Liver (tissue), 3 donors: Measurements from ENCODE around the gene LRRC53.

Experiments used
- GABPA ChIP-seq, 2 donors: IDR thresholded peaks in 1 of 2; conservative IDR thresholded peaks in 1 of 2; 2 replicates each; pipeline ENCODE4 v1.6.1; 2016; ENCODE audit warnings: antibody characterized with exemption in 2 of 2, mild to moderate bottlenecking in 1 of 2, moderate library complexity in 1 of 2
- RAD21 ChIP-seq, 2 donors: IDR thresholded peaks; 2 replicates each; pipeline ENCODE4 v1.6.1; 2016; ENCODE audit warnings: antibody characterized with exemption in 2 of 2, mild to moderate bottlenecking in 2 of 2
- SP1 ChIP-seq: IDR thresholded peaks from 2 replicates; pipeline ENCODE4 v1.6.1; 2018; ENCODE audit warnings: antibody characterized with exemption, mild to moderate bottlenecking
- TF ChIP-seq, protein P1 (sequence below): fragments of 150-350 bp; IDR thresholded peaks from 2 replicates; pipeline ENCODE4 v1.5.1; 2017; ENCODE audit warnings: improper control_type of control experiment, low read depth, low read length; ENCODE audit not compliant: missing input control
- TF ChIP-seq, protein P2 (sequence below): IDR thresholded peaks from 2 replicates; pipeline ENCODE4 v1.6.1; 2016; ENCODE audit warnings: antibody characterized with exemption
- TF ChIP-seq, protein P3 (sequence below): IDR thresholded peaks from 2 replicates; pipeline ENCODE4 v1.6.1; 2016; ENCODE audit warnings: antibody characterized with exemption
- TF ChIP-seq, protein P4 (sequence below): IDR thresholded peaks from 2 replicates; pipeline ENCODE4 v1.6.1; 2016; ENCODE audit warnings: antibody characterized with exemption, mild to moderate bottlenecking
- TF ChIP-seq, protein P5 (sequence below): IDR thresholded peaks from 2 replicates; pipeline ENCODE4 v1.6.1; 2016; ENCODE audit warnings: antibody characterized with exemption
- donor health status: healthy.
- donor health status: healthy.

DNA sequence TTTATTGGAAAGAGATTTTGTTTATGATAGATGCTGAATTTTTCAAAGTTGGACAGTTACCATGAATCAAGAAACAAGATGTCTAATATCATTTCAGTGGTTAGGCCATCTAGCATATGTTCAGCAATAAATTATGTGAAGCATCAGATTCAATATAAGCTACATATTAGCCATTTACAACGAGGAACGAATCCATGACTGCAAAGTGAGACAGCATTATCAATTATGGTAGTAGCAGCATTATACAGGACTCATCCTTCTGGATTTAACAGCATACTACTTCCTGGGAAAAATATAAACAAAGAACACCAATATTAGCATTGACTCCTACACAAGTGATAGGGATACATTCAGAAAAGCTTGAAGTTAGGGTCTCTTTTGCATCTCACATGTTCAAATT is 59.1 kb downstream of the LRRC53 start:
- no peak for TF ChIP-seq GABPA (IDR thresholded peaks at IDR 0.05 in 1 of 2, conservative IDR thresholded peaks at IDR 0.05 in 1 of 2)
- TF ChIP-seq, protein P1, sequence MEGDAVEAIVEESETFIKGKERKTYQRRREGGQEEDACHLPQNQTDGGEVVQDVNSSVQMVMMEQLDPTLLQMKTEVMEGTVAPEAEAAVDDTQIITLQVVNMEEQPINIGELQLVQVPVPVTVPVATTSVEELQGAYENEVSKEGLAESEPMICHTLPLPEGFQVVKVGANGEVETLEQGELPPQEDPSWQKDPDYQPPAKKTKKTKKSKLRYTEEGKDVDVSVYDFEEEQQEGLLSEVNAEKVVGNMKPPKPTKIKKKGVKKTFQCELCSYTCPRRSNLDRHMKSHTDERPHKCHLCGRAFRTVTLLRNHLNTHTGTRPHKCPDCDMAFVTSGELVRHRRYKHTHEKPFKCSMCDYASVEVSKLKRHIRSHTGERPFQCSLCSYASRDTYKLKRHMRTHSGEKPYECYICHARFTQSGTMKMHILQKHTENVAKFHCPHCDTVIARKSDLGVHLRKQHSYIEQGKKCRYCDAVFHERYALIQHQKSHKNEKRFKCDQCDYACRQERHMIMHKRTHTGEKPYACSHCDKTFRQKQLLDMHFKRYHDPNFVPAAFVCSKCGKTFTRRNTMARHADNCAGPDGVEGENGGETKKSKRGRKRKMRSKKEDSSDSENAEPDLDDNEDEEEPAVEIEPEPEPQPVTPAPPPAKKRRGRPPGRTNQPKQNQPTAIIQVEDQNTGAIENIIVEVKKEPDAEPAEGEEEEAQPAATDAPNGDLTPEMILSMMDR: no peak
- no peak for TF ChIP-seq SP1
- TF ChIP-seq RAD21 (IDR thresholded peaks at IDR 0.05): no peak
- TF ChIP-seq, protein P2, sequence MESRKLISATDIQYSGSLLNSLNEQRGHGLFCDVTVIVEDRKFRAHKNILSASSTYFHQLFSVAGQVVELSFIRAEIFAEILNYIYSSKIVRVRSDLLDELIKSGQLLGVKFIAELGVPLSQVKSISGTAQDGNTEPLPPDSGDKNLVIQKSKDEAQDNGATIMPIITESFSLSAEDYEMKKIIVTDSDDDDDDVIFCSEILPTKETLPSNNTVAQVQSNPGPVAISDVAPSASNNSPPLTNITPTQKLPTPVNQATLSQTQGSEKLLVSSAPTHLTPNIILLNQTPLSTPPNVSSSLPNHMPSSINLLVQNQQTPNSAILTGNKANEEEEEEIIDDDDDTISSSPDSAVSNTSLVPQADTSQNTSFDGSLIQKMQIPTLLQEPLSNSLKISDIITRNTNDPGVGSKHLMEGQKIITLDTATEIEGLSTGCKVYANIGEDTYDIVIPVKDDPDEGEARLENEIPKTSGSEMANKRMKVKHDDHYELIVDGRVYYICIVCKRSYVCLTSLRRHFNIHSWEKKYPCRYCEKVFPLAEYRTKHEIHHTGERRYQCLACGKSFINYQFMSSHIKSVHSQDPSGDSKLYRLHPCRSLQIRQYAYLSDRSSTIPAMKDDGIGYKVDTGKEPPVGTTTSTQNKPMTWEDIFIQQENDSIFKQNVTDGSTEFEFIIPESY: no peak
- TF ChIP-seq, protein P3, sequence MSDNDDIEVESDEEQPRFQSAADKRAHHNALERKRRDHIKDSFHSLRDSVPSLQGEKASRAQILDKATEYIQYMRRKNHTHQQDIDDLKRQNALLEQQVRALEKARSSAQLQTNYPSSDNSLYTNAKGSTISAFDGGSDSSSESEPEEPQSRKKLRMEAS: no peak
- TF ChIP-seq, protein P4, sequence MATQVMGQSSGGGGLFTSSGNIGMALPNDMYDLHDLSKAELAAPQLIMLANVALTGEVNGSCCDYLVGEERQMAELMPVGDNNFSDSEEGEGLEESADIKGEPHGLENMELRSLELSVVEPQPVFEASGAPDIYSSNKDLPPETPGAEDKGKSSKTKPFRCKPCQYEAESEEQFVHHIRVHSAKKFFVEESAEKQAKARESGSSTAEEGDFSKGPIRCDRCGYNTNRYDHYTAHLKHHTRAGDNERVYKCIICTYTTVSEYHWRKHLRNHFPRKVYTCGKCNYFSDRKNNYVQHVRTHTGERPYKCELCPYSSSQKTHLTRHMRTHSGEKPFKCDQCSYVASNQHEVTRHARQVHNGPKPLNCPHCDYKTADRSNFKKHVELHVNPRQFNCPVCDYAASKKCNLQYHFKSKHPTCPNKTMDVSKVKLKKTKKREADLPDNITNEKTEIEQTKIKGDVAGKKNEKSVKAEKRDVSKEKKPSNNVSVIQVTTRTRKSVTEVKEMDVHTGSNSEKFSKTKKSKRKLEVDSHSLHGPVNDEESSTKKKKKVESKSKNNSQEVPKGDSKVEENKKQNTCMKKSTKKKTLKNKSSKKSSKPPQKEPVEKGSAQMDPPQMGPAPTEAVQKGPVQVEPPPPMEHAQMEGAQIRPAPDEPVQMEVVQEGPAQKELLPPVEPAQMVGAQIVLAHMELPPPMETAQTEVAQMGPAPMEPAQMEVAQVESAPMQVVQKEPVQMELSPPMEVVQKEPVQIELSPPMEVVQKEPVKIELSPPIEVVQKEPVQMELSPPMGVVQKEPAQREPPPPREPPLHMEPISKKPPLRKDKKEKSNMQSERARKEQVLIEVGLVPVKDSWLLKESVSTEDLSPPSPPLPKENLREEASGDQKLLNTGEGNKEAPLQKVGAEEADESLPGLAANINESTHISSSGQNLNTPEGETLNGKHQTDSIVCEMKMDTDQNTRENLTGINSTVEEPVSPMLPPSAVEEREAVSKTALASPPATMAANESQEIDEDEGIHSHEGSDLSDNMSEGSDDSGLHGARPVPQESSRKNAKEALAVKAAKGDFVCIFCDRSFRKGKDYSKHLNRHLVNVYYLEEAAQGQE: no peak
- TF ChIP-seq, protein P5, sequence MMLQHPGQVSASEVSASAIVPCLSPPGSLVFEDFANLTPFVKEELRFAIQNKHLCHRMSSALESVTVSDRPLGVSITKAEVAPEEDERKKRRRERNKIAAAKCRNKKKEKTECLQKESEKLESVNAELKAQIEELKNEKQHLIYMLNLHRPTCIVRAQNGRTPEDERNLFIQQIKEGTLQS: no peak
